ENCODE data around the gene REV3L.

DNA sequence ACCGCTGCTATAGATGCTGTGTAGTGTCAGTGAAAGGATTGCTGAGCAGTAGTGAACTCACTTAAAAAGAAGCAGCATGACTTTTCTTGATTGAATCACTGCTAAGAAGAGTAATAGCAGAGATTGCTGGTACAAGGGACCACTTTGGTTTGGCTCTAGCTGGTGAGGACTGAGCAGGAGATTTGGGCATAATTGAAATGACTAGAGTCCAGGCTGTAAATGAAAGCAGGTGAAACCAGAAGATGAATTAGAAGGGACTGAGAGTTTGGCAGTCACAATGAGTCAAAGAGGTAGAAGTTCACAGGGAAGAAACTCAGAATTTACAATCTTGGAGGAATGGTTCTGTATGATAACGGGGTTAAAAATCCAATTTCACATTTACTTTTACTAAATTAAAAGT is 19.1 kb upstream of the REV3L start:
- TF ChIP-seq, protein P1, sequence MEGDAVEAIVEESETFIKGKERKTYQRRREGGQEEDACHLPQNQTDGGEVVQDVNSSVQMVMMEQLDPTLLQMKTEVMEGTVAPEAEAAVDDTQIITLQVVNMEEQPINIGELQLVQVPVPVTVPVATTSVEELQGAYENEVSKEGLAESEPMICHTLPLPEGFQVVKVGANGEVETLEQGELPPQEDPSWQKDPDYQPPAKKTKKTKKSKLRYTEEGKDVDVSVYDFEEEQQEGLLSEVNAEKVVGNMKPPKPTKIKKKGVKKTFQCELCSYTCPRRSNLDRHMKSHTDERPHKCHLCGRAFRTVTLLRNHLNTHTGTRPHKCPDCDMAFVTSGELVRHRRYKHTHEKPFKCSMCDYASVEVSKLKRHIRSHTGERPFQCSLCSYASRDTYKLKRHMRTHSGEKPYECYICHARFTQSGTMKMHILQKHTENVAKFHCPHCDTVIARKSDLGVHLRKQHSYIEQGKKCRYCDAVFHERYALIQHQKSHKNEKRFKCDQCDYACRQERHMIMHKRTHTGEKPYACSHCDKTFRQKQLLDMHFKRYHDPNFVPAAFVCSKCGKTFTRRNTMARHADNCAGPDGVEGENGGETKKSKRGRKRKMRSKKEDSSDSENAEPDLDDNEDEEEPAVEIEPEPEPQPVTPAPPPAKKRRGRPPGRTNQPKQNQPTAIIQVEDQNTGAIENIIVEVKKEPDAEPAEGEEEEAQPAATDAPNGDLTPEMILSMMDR (IDR thresholded peaks at IDR 0.05), result no peak
- no peak for TF ChIP-seq TEAD4 (IDR thresholded peaks at IDR 0.05; ENCODE audit: borderline replicate concordance, insufficient read depth)
- no peak for TF ChIP-seq GABPA (IDR thresholded peaks at IDR 0.05; ENCODE audit: low read depth)
- no peak for TF ChIP-seq EP300 (IDR thresholded peaks at IDR 0.05; ENCODE audit: borderline replicate concordance in 1 of 2, low read depth in 1 of 2, low read length in 1 of 2)
- no peak for TF ChIP-seq POLR2AphosphoS5 (IDR thresholded peaks at IDR 0.05; ENCODE audit: low read depth, low read length)
- TF ChIP-seq FOXM1 (IDR thresholded peaks at IDR 0.05; ENCODE audit: low read depth), result no peak
- TF ChIP-seq RXRA (IDR thresholded peaks at IDR 0.05; ENCODE audit: borderline replicate concordance, low read depth), result no peak
- TF ChIP-seq, protein P2, sequence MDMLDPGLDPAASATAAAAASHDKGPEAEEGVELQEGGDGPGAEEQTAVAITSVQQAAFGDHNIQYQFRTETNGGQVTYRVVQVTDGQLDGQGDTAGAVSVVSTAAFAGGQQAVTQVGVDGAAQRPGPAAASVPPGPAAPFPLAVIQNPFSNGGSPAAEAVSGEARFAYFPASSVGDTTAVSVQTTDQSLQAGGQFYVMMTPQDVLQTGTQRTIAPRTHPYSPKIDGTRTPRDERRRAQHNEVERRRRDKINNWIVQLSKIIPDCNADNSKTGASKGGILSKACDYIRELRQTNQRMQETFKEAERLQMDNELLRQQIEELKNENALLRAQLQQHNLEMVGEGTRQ (IDR thresholded peaks at IDR 0.05; ENCODE audit: borderline replicate concordance, low read depth, low read length), result no peak
- TF ChIP-seq, protein P3, sequence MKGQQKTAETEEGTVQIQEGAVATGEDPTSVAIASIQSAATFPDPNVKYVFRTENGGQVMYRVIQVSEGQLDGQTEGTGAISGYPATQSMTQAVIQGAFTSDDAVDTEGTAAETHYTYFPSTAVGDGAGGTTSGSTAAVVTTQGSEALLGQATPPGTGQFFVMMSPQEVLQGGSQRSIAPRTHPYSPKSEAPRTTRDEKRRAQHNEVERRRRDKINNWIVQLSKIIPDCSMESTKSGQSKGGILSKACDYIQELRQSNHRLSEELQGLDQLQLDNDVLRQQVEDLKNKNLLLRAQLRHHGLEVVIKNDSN (IDR thresholded peaks at IDR 0.05; ENCODE audit: borderline replicate concordance, low read depth), result no peak
- TF ChIP-seq, protein P4, sequence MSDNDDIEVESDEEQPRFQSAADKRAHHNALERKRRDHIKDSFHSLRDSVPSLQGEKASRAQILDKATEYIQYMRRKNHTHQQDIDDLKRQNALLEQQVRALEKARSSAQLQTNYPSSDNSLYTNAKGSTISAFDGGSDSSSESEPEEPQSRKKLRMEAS (IDR thresholded peaks at IDR 0.05; ENCODE audit: low read depth), result no peak
- no peak for TF ChIP-seq RFX5 (IDR thresholded peaks at IDR 0.05; ENCODE audit: low read length)
- no peak for TF ChIP-seq ELF1 (IDR thresholded peaks at IDR 0.05)
- no peak for TF ChIP-seq EZH2phosphoT487 (IDR thresholded peaks at IDR 0.05; ENCODE audit: borderline replicate concordance, low read depth)
- TF ChIP-seq RCOR1 (IDR thresholded peaks at IDR 0.05; ENCODE audit: low read length), result no peak
